K562 (cell line): Measurements from ENCODE around the gene SATB1. TPM values are rescaled to one million over a fixed set of nuclear protein-coding genes. Genes with fewer than 3 reads are reported as not detected.

Source experiments
- ATAC-seq: fragments of 200-7000 bp; cut with Tn5 transposase; 3 replicates; pipeline ENCODE4 v1.9.1; 2020; ENCODE audit warnings: moderate library complexity
- BruUV-seq: library from RNA; stranded (reverse); fragments of 400-500 nt; replicated peaks from 2 replicates; lab custom pipeline; 2021; lab: Mats Ljungman, UMichigan
- CTCF ChIA-PET: fragments of 300-600 bp; formaldehyde crosslinking; extraction: SDS; loops from one replicate; lab custom pipeline; 2021; ENCODE audit warnings: low intra/inter-chr PET ratio; lab: Yijun Ruan, JAX
- POLR2A ChIA-PET: fragments of 300-600, 350-650 bp; sonication (Branson Sonifier 250); formaldehyde crosslinking; extraction: SDS; loops from one replicate; lab custom pipeline; 2021; ENCODE audit warnings: antibody characterized with exemption, inconsistent platforms; lab: Yijun Ruan, JAX
- DNase-seq, 4 experiments: peaks; one replicate each; pipeline versions ENCODE4 v3.0.0 to v3.0.0-alpha.2; 2011 to 2018; ENCODE audit warnings: low spot score in 3 of 4, mixed read lengths in 3 of 4; ENCODE audit errors: extremely low read depth in 1 of 4
- FAIRE-seq: peaks from 2 replicates; lab custom pipeline; 2011; peaks lifted over from hg19 to GRCh38; lab: Jason Lieb, UNC
- H2AFZ ChIP-seq: 2 replicates; pipeline ENCODE4 v1.6.0; 2011; ENCODE audit warnings: low read depth, low read length, control low read depth, inconsistent platforms
- H3K27ac ChIP-seq: fragments of 200-600 bp; 3 replicates; pipeline ENCODE4 v1.8.0; 2011; ENCODE audit warnings: low read depth, mild to moderate bottlenecking, control low read depth, inconsistent platforms, low read length, moderate library complexity, mixed read lengths; ENCODE audit errors: extremely low read depth
- H3K27me3 ChIP-seq, 2 experiments: fragments of 300-600 bp in 1 of 2; 2 replicates in 1 of 2; 3 replicates in 1 of 2; pipeline versions ENCODE4 v1.6.0 to v1.8.0; 2011; ENCODE audit warnings: inconsistent platforms in 2 of 2, low read length in 2 of 2, mild to moderate bottlenecking in 1 of 2, mixed read lengths in 1 of 2, moderate library complexity in 1 of 2; ENCODE audit not compliant: control insufficient read depth in 2 of 2, insufficient read depth in 2 of 2
- H3K36me3 ChIP-seq: fragments of 300-600 bp; 3 replicates; pipeline ENCODE4 v1.8.0; 2011; ENCODE audit warnings: mild to moderate bottlenecking, low read length, inconsistent platforms; ENCODE audit not compliant: control insufficient read depth, insufficient read depth
- H3K4me1 ChIP-seq, 2 experiments: fragments of 200-600 bp in 1 of 2; replicated peaks in 1 of 2; 2 replicates in 1 of 2; 3 replicates in 1 of 2; pipeline versions ENCODE4 v1.5.1 to v1.8.0; 2011; ENCODE audit warnings: inconsistent platforms in 2 of 2, low read length in 2 of 2, mild to moderate bottlenecking in 1 of 2, mixed read lengths in 1 of 2, moderate library complexity in 1 of 2; ENCODE audit not compliant: control insufficient read depth in 2 of 2, insufficient read depth in 2 of 2
- H3K4me2 ChIP-seq: 2 replicates; pipeline ENCODE4 v1.6.1; 2011; ENCODE audit warnings: low read length, control low read depth, inconsistent platforms, mixed read lengths; ENCODE audit not compliant: insufficient read depth
- H3K4me3 ChIP-seq: fragments of 200-600 bp; sonication (generic), shearing (Covaris generic); 2 replicates; pipeline ENCODE4 v1.5.1; 2016; ENCODE audit warnings: control low read depth, inconsistent platforms
- H3K79me2 ChIP-seq: fragments of 200-600 bp; 3 replicates; pipeline ENCODE4 v1.8.0; 2011; ENCODE audit warnings: low read length, inconsistent platforms; ENCODE audit not compliant: control insufficient read depth, insufficient read depth
- H3K9ac ChIP-seq, 2 experiments: 2 replicates each; pipeline versions ENCODE4 v1.6.0 to v1.6.1; 2011; ENCODE audit warnings: low read depth in 2 of 2, low read length in 2 of 2, control low read depth in 1 of 2, inconsistent platforms in 1 of 2, mild to moderate bottlenecking in 1 of 2, mixed read lengths in 1 of 2; ENCODE audit not compliant: insufficient read depth in 1 of 2
- H3K9me1 ChIP-seq: one replicate; pipeline ENCODE4 v1.6.0; 2011; ENCODE audit warnings: inconsistent platforms, mild to moderate bottlenecking, low read length, moderate library complexity; ENCODE audit not compliant: control insufficient read depth, insufficient read depth
- H3K9me3 ChIP-seq: replicated peaks from 2 replicates; pipeline ENCODE4 v1.5.1; 2011; ENCODE audit warnings: low read depth, low read length, inconsistent platforms; ENCODE audit not compliant: control insufficient read depth, insufficient read depth
- H4K20me1 ChIP-seq: replicated peaks from 2 replicates; pipeline ENCODE4 v1.6.1; 2011; ENCODE audit warnings: low read length, inconsistent platforms, mixed read lengths; ENCODE audit not compliant: control insufficient read depth, insufficient read depth
- E2F5 ChIP-seq: sonication (generic); formaldehyde crosslinking; IDR thresholded peaks from 2 replicates; pipeline ENCODE4 v1.8.0; 2022; ENCODE audit warnings: mild to moderate bottlenecking, missing genetic modification reagents
- E2F8 ChIP-seq: fragments of 450-650 bp; IDR thresholded peaks from 2 replicates; pipeline ENCODE4 v1.7.1; 2018; ENCODE audit warnings: mild to moderate bottlenecking, low read depth; ENCODE audit not compliant: partially characterized antibody
- GABPA ChIP-seq: fragments of 200-800 bp; sonication (Bioruptor generic); conservative IDR thresholded peaks from 2 replicates; pipeline ENCODE4 v1.6.1; 2016; ENCODE audit warnings: low read depth, missing genetic modification characterization, missing compliant biosample characterization
- ILK ChIP-seq: fragments of 450-650 bp; IDR thresholded peaks from 2 replicates; pipeline ENCODE4 v1.6.1; 2016; ENCODE audit warnings: missing genetic modification characterization, low read depth, mild to moderate bottlenecking, missing compliant biosample characterization, moderate library complexity, borderline replicate concordance
- SMAD3 ChIP-seq: fragments of 450-650 bp; formaldehyde crosslinking; conservative IDR thresholded peaks from 2 replicates; pipeline ENCODE4 v1.4.0; 2020; ENCODE audit warnings: mild to moderate bottlenecking
- ZNF133 ChIP-seq: fragments of 250-450 bp; sonication (Bioruptor Pico); IDR thresholded peaks from 2 replicates; pipeline ENCODE4 v1.4.0; 2020; ENCODE audit warnings: mild to moderate bottlenecking
- ZNF318 ChIP-seq, 2 experiments: fragments of 450-650 bp; IDR thresholded peaks; 2 replicates each; pipeline ENCODE4 v1.6.1; 2016; ENCODE audit warnings: mild to moderate bottlenecking in 2 of 2, borderline replicate concordance in 1 of 2, low read depth in 1 of 2, moderate library complexity in 1 of 2
- ZNF778 ChIP-seq: fragments of 450-650 bp; formaldehyde crosslinking; IDR thresholded peaks from 2 replicates; pipeline ENCODE4 v1.4.0; 2020; ENCODE audit warnings: mild to moderate bottlenecking, moderate library complexity
- WGBS: fragments of 100-300 bp; shearing (Covaris generic); methylation state at CpG from one replicate; pipeline ENCODE4 v1.1.6; 2016; ENCODE audit warnings: low coverage, mixed read lengths; ENCODE audit not compliant: insufficient coverage; ENCODE audit errors: missing lambda C conversion rate; 5-methylcytosine and 5-hydroxymethylcytosine counted together
- in situ Hi-C: fragments of 300-500 bp; cut with MboI; formaldehyde crosslinking; loops from 4 replicates; pipeline ENCODE4 v1.15.0; 2018; ENCODE audit warnings: inconsistent platforms, mixed read lengths
- intact Hi-C: fragments of 100-400 bp; cut with micrococcal nuclease; formaldehyde crosslinking; loops from 2 replicates; pipeline ENCODE4 v1.14.2; 2022
- polyA plus RNA-seq, 8 experiments: library from polyadenylated mRNA; depleted of rRNA in 4 of 8; stranded (reverse) in 5 of 8; unstranded in 3 of 8; fragments of >200 nt; fragmentation: Nextera tagmentation in 2 of 8; fragmentation: Illumina TruSeq in 1 of 8; extraction: Ambion mirVana in 2 of 8; extraction: Trizol in 1 of 8; gene quantifications; 2 replicates each; pipeline versions ENCODE4 v1.2.1 to v1.2.3, GENCODE V29; 2011 to 2014; ENCODE audit warnings: inconsistent platforms in 1 of 8, missing spikeins in 1 of 8
- total RNA-seq, 7 experiments: library from RNA; depleted of rRNA in 6 of 7; stranded (reverse); fragments of >200 nt in 6 of 7; fragmentation: Illumina TruSeq in 2 of 7; extraction: Trizol in 2 of 7; gene quantifications; 2 replicates each; pipeline versions ENCODE4 v1.2.1 to v1.2.3, GENCODE V29; 2011 to 2021; ENCODE audit warnings: low replicate concordance in 1 of 7

SATB1 gene
- total and polyA plus RNA-seq, 9 of the 15 experiments (the other 6 are each of a cell fraction or from before 2014, with no cell fraction given): 0.03 to 2.5 (median 0.15) TPM; not detected in 1

- Histone ChIP-seq H3K4me1 (no peaks in the 10 kb centered on the region), H3K9me3 (no peaks in the 10 kb centered on the region), H3K27ac (no peak overlapping the region), H3K36me3 (no peaks in the 10 kb centered on the region), H3K4me3 (no peak overlapping the region), H3K27me3 (no peaks in the 10 kb centered on the region), H4K20me1 (no peaks in the 10 kb centered on the region), H3K79me2 (no peaks in the 10 kb centered on the region), H3K4me2 (no peak overlapping the region), H3K9me1 (no peaks in the 10 kb centered on the region), H3K9ac (no peak overlapping the region), H2AFZ (no peak overlapping the region)
- DNase-seq (no peak), ATAC-seq (no peak), FAIRE-seq (no peak)
- CTCF ChIA-PET: no interaction called here
- under 1% methylated on average over 5 of the region's 5 CpGs for WGBS
- POLR2A ChIA-PET: no interaction called here
- in situ Hi-C loops: no loop called here
- BruUV-seq: no TSS peak
- intact Hi-C loops: no loop called here
- TF ChIP-seq GABPA (tag) (no peak), ZNF318 (IDR thresholded peaks at IDR 0.05; ENCODE audit: borderline replicate concordance in 1 of 2, low read depth in 1 of 2) (no peak), ILK (no peak), E2F8 (no peak), SMAD3 (no peak), ZNF778 (CRISPR knock-in tag) (no peak), E2F5 (CRISPR knock-in tag) (no peak), ZNF133 (CRISPR knock-in tag) (no peak)
These were observed 80.1 kb downstream of the SATB1 start for GRCh38 chr3:18345015-18345367.
